Measurements from ENCODE around the gene OR2V1.

DNA sequence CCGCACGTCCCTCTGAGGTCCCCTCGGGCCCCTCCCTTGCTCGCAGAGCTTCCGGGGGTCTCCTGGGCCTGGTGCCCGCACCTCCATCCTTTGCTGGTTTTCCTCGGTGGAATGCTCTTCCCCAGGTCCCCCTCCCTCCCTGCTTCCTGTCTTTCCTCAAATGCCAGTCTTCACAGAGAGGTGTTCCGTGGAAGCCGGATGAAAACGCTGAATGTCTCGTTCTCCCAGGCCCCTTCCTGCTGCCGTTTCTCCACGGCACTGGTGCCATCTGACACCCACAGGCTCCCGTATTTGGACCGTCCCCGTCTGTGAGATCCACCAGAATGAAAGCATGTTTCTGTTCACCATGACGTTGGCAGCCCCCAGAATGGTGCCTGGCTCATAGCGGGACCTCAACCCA, 4.1 kb downstream of the OR2V1 start:
- TF ChIP-seq, protein P1, sequence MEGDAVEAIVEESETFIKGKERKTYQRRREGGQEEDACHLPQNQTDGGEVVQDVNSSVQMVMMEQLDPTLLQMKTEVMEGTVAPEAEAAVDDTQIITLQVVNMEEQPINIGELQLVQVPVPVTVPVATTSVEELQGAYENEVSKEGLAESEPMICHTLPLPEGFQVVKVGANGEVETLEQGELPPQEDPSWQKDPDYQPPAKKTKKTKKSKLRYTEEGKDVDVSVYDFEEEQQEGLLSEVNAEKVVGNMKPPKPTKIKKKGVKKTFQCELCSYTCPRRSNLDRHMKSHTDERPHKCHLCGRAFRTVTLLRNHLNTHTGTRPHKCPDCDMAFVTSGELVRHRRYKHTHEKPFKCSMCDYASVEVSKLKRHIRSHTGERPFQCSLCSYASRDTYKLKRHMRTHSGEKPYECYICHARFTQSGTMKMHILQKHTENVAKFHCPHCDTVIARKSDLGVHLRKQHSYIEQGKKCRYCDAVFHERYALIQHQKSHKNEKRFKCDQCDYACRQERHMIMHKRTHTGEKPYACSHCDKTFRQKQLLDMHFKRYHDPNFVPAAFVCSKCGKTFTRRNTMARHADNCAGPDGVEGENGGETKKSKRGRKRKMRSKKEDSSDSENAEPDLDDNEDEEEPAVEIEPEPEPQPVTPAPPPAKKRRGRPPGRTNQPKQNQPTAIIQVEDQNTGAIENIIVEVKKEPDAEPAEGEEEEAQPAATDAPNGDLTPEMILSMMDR (IDR thresholded peaks at IDR 0.05), result no peak
- TF ChIP-seq POLR2A (IDR thresholded peaks at IDR 0.05), result no peak

Data from Peyer's patch (tissue), 4 donors.